ENCODE results near the gene SPHK2.

SPHK2 gene

GRCh38 chr19:48661711-48662090 lies 42.4 kb downstream of the SPHK2 start:
- no peaks in the 10 kb centered on the region for H3K9me3 Mint-ChIP-seq
- no peak overlapping the region for H3K27ac Mint-ChIP-seq
- H3K4me1 Mint-ChIP-seq = peaks cover 13% of the 10 kb centered on the region
- no peaks in the 10 kb centered on the region for H3K36me3 Mint-ChIP-seq (ENCODE audit: low read depth)
- no peak for TF ChIP-seq CTCF (IDR thresholded peaks at IDR 0.05; ENCODE audit: unreplicated experiment in 3 of 3)
- H3K27me3 Mint-ChIP-seq (ENCODE audit: low read depth) = peaks cover 12% of the 10 kb centered on the region
- H3K4me3 Mint-ChIP-seq = no peak overlapping the region

- Mint-ChIP-seq H3K9me3 (no peaks in the 10 kb centered on the region), H3K4me3 (no peak overlapping the region), H3K4me1 (peaks cover 7% of the 10 kb centered on the region), H3K27me3 (ENCODE audit: low read depth) (peaks cover 9% of the 10 kb centered on the region), H3K27ac (no peak overlapping the region), H3K36me3 (ENCODE audit: low read depth) (no peaks in the 10 kb centered on the region)
- no peak for TF ChIP-seq CTCF (IDR thresholded peaks at IDR 0.05; ENCODE audit: unreplicated experiment in 3 of 3)
Measured at GRCh38 chr19:48663667-48664066, 44.4 kb downstream of the SPHK2 start.

GRCh38 chr19:48664476-48664875 lies 45.2 kb downstream of the SPHK2 start:
- no peak for TF ChIP-seq CTCF (IDR thresholded peaks at IDR 0.05; ENCODE audit: unreplicated experiment in 3 of 3)
- Mint-ChIP-seq H3K36me3 (ENCODE audit: low read depth) (no peaks in the 10 kb centered on the region), H3K4me1 (peaks cover 7% of the 10 kb centered on the region), H3K27ac (no peak overlapping the region), H3K27me3 (ENCODE audit: low read depth) (peaks cover 3% of the 10 kb centered on the region), H3K4me3 (no peak overlapping the region), H3K9me3 (no peaks in the 10 kb centered on the region)

- no peak for TF ChIP-seq CTCF (IDR thresholded peaks at IDR 0.05; ENCODE audit: unreplicated experiment in 3 of 3)
- Mint-ChIP-seq H3K27ac (no peak overlapping the region), H3K9me3 (no peaks in the 10 kb centered on the region), H3K4me3 (no peak overlapping the region), H3K4me1 (peaks cover 4% of the 10 kb centered on the region), H3K27me3 (ENCODE audit: low read depth) (peaks cover 3% of the 10 kb centered on the region), H3K36me3 (ENCODE audit: low read depth) (no peaks in the 10 kb centered on the region)
Measured at GRCh38 chr19:48665786-48666185, 46.5 kb downstream of the SPHK2 start.

- Mint-ChIP-seq H3K27me3 (ENCODE audit: low read depth) (no peaks in the 10 kb centered on the region), H3K4me3 (no peak overlapping the region), H3K27ac (no peak overlapping the region), H3K9me3 (no peaks in the 10 kb centered on the region), H3K4me1 (peaks cover 6% of the 10 kb centered on the region), H3K36me3 (ENCODE audit: low read depth) (no peaks in the 10 kb centered on the region)
- no peak for TF ChIP-seq CTCF (IDR thresholded peaks at IDR 0.05; ENCODE audit: unreplicated experiment in 3 of 3)
Measured at GRCh38 chr19:48668332-48668731, 49.0 kb downstream of the SPHK2 start.

- H3K4me1 Mint-ChIP-seq = peaks cover 6% of the 10 kb centered on the region
- H3K9me3 Mint-ChIP-seq = no peaks in the 10 kb centered on the region
- no peak for TF ChIP-seq CTCF (IDR thresholded peaks at IDR 0.05; ENCODE audit: unreplicated experiment in 3 of 3)
- H3K27ac Mint-ChIP-seq = no peak overlapping the region
- H3K27me3 Mint-ChIP-seq (ENCODE audit: low read depth) = no peaks in the 10 kb centered on the region
- no peak overlapping the region for H3K4me3 Mint-ChIP-seq
- H3K36me3 Mint-ChIP-seq (ENCODE audit: low read depth) = no peaks in the 10 kb centered on the region
Measured at GRCh38 chr19:48668761-48669160, 49.5 kb downstream of the SPHK2 start.
